COLO668 (cell line): Measurements from ENCODE around the gene CLIC3.

Experiments
- DNase-seq: peaks from one replicate; lab custom pipeline; 2025; ENCODE audit not compliant: unreplicated experiment; lab: John Stamatoyannopoulos, UW

CLIC3 gene

GRCh38 chr9:137031904-137032640 lies 35.7 kb upstream of the CLIC3 start, which contains the start of gene FUT7:
Gene FUT7, minus strand, starts transcription at chr9:137032088. Its CDS starts 97 bp downstream, at chr9:137031991.
- peak; percentile 26 for DNase-seq

- peak; percentile 24 for DNase-seq
Observed at GRCh38 chr9:137030538-137031527, 34.5 kb upstream of the CLIC3 start.

GRCh38 chr9:137030006-137030405 lies 33.6 kb upstream of the CLIC3 start:
- no peak for DNase-seq

GRCh38 chr9:137029058-137029936 lies 32.9 kb upstream of the CLIC3 start:
- DNase-seq, result peak; percentile 80

- DNase-seq, result peak; percentile 89
Observed at GRCh38 chr9:137028263-137029057, 32.1 kb upstream of the CLIC3 start.

- peak; percentile 71 for DNase-seq
Observed at GRCh38 chr9:137027369-137028262, 31.2 kb upstream of the CLIC3 start, which contains the start of gene ABCA2. Gene ABCA2, minus strand, starts transcription at chr9:137028237. Its CDS starts 97 bp downstream, at chr9:137028140.

GRCh38 chr9:137026828-137027227 lies 30.5 kb upstream of the CLIC3 start:
- DNase-seq, result peak; percentile 51

GRCh38 chr9:137026384-137026783 lies 30.0 kb upstream of the CLIC3 start:
- peak; percentile 51 for DNase-seq

GRCh38 chr9:137025517-137025966 lies 29.2 kb upstream of the CLIC3 start:
- DNase-seq, result peak; percentile 97

GRCh38 chr9:137023583-137023991 lies 27.2 kb upstream of the CLIC3 start:
- no peak for DNase-seq

- no peak for DNase-seq
Observed at GRCh38 chr9:137023157-137023556, 26.8 kb upstream of the CLIC3 start.

GRCh38 chr9:137022662-137023008 lies 26.3 kb upstream of the CLIC3 start:
- DNase-seq, result no peak

GRCh38 chr9:137021979-137022661 lies 25.8 kb upstream of the CLIC3 start:
- peak; percentile 88 for DNase-seq

- DNase-seq, result no peak
Observed at GRCh38 chr9:137021568-137021978, 25.2 kb upstream of the CLIC3 start.

- no peak for DNase-seq
Observed at GRCh38 chr9:137020771-137021567, 24.6 kb upstream of the CLIC3 start.

GRCh38 chr9:137019891-137020683 lies 23.7 kb upstream of the CLIC3 start:
- no peak for DNase-seq
